ENCODE measurements around the gene PPP2CA.

Gene PPP2CA

DNA sequence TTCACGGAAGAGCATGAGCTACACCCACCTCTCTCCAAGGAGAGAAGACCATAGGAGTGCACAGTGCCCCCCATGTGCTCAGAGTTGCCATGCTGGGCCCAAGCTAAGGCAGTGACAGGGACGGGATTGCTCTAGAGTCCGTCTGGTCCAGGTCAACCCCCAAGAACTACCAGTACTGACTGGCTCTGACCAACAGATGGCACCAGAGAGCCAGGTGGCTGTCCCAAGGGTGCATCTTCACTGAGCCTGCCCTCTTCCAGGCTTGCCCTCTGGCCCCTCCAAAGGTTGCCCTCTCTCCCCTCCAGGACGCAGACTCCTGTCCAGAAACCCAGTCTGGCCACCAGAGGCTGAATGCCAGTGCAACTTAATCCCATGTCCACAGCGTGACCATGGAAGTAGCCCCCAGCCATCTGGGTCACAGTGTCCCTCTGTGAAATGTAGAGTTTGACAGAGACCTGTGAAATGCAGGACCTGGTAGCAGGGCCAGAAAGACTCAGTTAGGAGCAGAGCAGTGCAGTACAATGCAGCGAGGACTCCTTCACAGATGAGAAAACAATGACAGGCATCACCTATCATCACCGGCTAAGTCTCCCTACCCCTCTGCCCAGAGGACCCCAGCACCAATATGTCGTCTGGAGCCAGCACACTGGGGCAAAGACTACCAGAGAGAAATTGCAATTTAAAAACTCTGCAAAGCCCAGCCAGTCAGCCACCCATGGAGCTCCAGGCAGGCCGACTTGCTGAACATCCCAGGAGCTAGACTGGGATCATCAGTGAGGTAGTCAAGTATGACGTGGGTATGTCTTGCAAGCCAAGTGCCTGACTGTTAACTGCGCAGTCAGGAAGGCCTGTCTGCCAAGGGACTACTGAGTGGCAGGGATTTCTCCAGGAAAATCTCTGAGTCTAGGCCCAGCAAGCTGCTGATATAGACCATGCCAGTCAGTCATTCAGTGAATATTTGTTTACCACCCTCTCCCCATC is 41.4 kb downstream of the PPP2CA start:
- H3K4me3 ChIP-seq (ENCODE audit: low read depth, low read length), result no peak overlapping the region
- peak; percentile 39 for DNase-seq (ENCODE audit: low read depth)
- peak; percentile 99 for TF ChIP-seq CTCF (IDR thresholded peaks at IDR 0.05; ENCODE audit: low read depth, low read length, missing control alignments)

DNA sequence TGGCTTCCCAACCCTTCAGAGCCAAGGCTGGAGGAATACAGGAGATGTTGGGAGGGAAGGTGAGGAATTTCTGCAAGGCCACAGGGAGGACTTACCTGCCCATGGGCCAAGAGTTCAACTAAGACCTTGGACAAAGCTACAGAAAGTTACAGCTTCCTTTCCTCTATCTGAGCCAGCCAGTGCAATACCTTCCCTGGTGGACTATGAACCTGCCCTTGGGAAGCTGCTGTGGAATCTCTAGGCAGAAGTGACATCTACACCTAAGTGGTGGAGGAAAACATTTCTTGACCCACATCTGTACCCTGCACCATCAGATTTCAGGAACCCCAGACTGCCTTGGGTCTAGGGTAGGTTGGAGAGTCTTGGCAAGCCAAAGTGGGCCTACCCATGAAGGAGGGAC is 42.4 kb downstream of the PPP2CA start:
- no peak overlapping the region for H3K4me3 ChIP-seq (ENCODE audit: low read depth, low read length)
- TF ChIP-seq CTCF (IDR thresholded peaks at IDR 0.05; ENCODE audit: low read depth, low read length, missing control alignments), result no peak
- no peak for DNase-seq (ENCODE audit: low read depth)

DNA sequence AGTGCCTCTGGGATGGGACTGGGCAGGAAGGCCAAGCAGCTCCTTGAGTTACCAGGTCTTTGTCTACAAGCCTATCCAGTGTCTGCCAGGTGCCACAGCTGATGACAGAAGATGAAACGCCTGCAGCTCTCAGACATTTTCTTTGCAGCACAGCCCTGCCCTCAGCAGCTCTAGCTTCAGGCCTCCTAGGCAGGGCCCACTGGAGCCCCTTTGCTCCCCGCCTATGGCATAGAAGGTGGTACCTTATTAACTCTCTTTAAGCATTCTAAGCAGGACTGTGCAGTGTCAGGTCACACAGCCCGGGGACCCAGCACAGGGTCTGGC is 47.8 kb downstream of the PPP2CA start:
- DNase-seq (ENCODE audit: low read depth), result no peak
- TF ChIP-seq CTCF (IDR thresholded peaks at IDR 0.05; ENCODE audit: low read depth, low read length, missing control alignments), result no peak
- no peak overlapping the region for H3K4me3 ChIP-seq (ENCODE audit: low read depth, low read length)

- no peak for DNase-seq (ENCODE audit: low read depth)
- peak overlapping the region; percentile 95 for H3K4me3 ChIP-seq (ENCODE audit: low read depth, low read length)
- no peak for TF ChIP-seq CTCF (IDR thresholded peaks at IDR 0.05; ENCODE audit: low read depth, low read length, missing control alignments)
These were observed 48.3 kb downstream of the PPP2CA start for GRCh38 chr5:134177369-134178095.

DNA sequence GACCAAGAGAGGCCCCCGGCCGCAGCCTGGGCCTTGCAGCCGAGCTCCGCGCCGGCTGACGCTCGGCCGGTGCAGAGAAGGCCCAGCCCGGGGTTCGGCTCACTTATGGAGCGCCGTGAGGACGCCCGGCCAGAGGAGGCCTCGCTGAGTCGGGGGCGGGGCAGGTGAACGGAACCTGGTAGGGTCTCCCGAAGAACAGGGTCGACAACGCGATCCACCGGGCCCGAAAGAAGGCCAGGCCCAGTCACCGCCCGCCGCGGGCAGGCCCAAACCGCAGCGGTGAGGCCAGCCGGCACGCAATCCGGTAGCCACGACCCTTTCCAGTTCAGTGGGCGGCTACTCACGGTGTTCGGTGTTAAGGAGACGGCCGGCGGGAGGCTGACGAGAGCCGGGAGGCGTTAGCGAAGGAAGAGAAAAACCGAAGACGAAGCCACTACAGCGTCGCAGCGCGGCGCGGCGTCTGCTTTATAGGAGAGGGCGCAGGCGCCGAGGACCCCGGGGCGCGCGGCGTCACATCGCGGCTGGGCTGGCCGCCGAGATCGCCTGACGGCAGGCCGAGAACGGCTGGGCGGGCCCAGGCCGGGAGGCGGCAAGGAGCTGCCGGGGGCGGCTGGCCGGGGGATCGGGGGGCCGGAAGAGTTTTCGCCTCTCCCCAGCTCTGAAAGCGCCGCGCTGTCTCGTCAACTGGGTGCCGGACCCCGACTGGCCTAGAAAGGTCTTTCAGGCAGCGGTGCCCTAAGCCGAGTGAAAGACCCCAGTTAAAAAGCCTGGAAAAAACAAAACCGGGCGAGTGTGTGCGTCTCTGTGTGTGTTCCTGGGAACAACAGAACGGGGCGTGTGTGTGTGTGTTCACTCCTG is 49.1 kb downstream of the PPP2CA start, which contains the start of gene SKP1:
SKP1 (minus strand) TSS at position 440 of the 858 bp plus-strand sequence. CDS start 2,928 bp downstream, outside the sequence.
- DNase-seq (ENCODE audit: low read depth), result peak; percentile 44
- TF ChIP-seq CTCF (IDR thresholded peaks at IDR 0.05; ENCODE audit: low read depth, low read length, missing control alignments), result no peak
- peak within 1 kb of the TSS; percentile 95 for H3K4me3 ChIP-seq (ENCODE audit: low read depth, low read length)

DNA sequence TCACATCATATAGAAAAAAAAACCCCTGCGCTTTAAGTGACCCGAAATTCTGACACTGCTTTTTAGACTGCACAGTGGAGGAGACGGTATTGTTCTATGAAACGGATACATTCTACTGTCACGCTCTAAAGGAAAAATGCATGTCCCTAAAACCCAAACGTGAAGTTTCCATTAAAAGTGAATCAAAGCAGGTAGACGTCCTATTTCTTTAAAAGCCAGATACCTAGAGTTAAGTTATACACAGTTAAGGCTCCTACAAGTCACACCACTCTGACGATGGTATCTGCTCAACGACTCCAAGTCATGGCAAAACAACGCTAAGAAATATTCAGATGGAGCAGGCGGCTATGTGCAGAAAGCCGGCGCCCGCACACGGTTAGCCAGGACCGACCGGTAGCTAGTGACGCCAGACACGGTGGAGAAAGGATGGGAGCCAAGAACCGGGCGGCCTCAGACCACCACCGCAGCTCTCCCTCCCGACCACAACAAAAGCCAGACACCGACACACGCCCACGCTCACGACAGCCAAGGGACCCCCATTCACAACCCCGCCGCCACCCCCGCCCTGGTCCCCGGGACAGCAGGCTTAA is 49.9 kb downstream of the PPP2CA start:
- no peak for TF ChIP-seq CTCF (IDR thresholded peaks at IDR 0.05; ENCODE audit: low read depth, low read length, missing control alignments)
- H3K4me3 ChIP-seq (ENCODE audit: low read depth, low read length), result peak overlapping the region; percentile 95
- no peak for DNase-seq (ENCODE audit: low read depth)
